ENCODE measurements around the gene SORL1.

Gene SORL1

GRCh38 chr11:121643479-121644186 is 191.5 kb downstream of the SORL1 start:
- Histone ChIP-seq H3K27ac (no peak overlapping the region), H3K4me3 (no peak overlapping the region)
- TF ChIP-seq, protein P1, sequence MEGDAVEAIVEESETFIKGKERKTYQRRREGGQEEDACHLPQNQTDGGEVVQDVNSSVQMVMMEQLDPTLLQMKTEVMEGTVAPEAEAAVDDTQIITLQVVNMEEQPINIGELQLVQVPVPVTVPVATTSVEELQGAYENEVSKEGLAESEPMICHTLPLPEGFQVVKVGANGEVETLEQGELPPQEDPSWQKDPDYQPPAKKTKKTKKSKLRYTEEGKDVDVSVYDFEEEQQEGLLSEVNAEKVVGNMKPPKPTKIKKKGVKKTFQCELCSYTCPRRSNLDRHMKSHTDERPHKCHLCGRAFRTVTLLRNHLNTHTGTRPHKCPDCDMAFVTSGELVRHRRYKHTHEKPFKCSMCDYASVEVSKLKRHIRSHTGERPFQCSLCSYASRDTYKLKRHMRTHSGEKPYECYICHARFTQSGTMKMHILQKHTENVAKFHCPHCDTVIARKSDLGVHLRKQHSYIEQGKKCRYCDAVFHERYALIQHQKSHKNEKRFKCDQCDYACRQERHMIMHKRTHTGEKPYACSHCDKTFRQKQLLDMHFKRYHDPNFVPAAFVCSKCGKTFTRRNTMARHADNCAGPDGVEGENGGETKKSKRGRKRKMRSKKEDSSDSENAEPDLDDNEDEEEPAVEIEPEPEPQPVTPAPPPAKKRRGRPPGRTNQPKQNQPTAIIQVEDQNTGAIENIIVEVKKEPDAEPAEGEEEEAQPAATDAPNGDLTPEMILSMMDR (IDR thresholded peaks at IDR 0.05), result no peak
- no peak for DNase-seq (ENCODE audit: low spot score)

- Histone ChIP-seq H3K4me3 (no peak overlapping the region), H3K27ac (no peak overlapping the region)
- TF ChIP-seq, protein P1 (IDR thresholded peaks at IDR 0.05), result no peak
- no peak for DNase-seq (ENCODE audit: low spot score)
These were observed 192.0 kb downstream of the SORL1 start for GRCh38 chr11:121644187-121644512.

DNA sequence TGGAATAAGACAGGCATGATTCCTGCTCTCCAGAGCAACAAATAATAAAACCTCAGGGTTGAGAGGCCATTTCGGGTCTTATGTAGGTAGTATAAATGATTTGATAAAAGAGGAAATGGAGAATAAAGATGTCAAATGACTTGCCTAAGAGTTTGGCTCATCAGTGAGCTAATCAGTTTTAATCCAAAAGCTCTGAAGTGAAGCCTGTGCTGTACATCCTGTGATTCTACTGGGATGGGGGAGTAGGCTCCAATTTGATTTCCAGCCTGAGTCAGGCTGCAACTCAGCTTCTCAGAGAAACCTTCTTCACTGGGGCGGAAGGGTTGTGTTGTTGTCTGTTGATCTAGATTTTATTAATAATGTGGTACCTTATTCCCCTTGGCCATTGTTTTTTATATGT is 192.9 kb downstream of the SORL1 start:
- Histone ChIP-seq H3K27ac (no peak overlapping the region), H3K4me3 (no peak overlapping the region)
- no peak for DNase-seq (ENCODE audit: low spot score)
- TF ChIP-seq, protein P1 (IDR thresholded peaks at IDR 0.05), result no peak

- TF ChIP-seq, protein P1 (IDR thresholded peaks at IDR 0.05), result no peak
- no peak overlapping the region for H3K4me3 ChIP-seq
These were observed 193.5 kb downstream of the SORL1 start for GRCh38 chr11:121645596-121645995.

DNA sequence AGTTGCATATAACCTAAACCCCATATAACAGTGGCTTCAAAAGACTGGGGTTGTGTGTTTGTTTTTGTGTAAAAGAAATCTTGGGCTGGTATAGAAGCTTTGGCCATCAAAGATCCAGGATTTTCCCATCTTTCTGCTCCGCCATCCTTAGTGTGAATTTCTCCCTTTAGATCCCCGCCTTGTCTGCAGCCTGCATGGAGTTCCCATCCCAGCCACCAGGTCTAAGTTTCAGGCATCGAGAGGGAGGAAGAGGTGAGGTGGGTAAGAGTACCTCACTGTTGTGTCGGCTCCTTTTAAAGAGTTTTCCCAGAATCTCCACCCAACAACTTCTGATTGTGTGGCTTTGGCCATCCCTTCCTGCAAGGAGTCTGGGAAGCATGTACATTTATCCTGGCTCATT is 196.2 kb downstream of the SORL1 start:
- no peak overlapping the region for H3K4me3 ChIP-seq
- DNase-seq (ENCODE audit: low spot score), result no peak
- H3K27ac ChIP-seq, result no peak overlapping the region
- TF ChIP-seq, protein P1 (IDR thresholded peaks at IDR 0.05), result no peak

More at GRCh38 chr11:121645596-121645995, 193.5 kb downstream of the SORL1 start:
- no peak overlapping the region for H3K27ac ChIP-seq
- DNase-seq (ENCODE audit: low spot score), result no peak

- TF ChIP-seq, protein P1 (IDR thresholded peaks at IDR 0.05), result no peak
- Histone ChIP-seq H3K27ac (no peak overlapping the region), H3K4me3 (no peak overlapping the region)
- DNase-seq (ENCODE audit: low spot score), result no peak
These were observed 197.7 kb downstream of the SORL1 start for GRCh38 chr11:121649798-121650197.
